Measurements from ENCODE around the gene FSTL5.

- TF ChIP-seq, protein P1, sequence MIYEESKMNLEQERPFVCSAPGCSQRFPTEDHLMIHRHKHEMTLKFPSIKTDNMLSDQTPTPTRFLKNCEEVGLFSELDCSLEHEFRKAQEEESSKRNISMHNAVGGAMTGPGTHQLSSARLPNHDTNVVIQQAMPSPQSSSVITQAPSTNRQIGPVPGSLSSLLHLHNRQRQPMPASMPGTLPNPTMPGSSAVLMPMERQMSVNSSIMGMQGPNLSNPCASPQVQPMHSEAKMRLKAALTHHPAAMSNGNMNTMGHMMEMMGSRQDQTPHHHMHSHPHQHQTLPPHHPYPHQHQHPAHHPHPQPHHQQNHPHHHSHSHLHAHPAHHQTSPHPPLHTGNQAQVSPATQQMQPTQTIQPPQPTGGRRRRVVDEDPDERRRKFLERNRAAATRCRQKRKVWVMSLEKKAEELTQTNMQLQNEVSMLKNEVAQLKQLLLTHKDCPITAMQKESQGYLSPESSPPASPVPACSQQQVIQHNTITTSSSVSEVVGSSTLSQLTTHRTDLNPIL (CRISPR knock-in tag; IDR thresholded peaks at IDR 0.05; ENCODE audit: low read depth), result no peak
- TF ChIP-seq ZFP30 (CRISPR knock-in tag; IDR thresholded peaks at IDR 0.05) (no peak), PATZ1 (CRISPR knock-in tag; IDR thresholded peaks at IDR 0.05; ENCODE audit: borderline replicate concordance) (no peak), TOX (CRISPR knock-in tag; IDR thresholded peaks at IDR 0.05; ENCODE audit: borderline replicate concordance) (no peak), ZNF70 (CRISPR knock-in tag; IDR thresholded peaks at IDR 0.05) (no peak), ZFP3 (CRISPR knock-in tag; IDR thresholded peaks at IDR 0.05) (no peak), ZNF565 (CRISPR knock-in tag; conservative IDR thresholded peaks at IDR 0.05; ENCODE audit: low read depth) (no peak), OSR1 (CRISPR knock-in tag; IDR thresholded peaks at IDR 0.05) (no peak)
- TF ChIP-seq, protein P2, sequence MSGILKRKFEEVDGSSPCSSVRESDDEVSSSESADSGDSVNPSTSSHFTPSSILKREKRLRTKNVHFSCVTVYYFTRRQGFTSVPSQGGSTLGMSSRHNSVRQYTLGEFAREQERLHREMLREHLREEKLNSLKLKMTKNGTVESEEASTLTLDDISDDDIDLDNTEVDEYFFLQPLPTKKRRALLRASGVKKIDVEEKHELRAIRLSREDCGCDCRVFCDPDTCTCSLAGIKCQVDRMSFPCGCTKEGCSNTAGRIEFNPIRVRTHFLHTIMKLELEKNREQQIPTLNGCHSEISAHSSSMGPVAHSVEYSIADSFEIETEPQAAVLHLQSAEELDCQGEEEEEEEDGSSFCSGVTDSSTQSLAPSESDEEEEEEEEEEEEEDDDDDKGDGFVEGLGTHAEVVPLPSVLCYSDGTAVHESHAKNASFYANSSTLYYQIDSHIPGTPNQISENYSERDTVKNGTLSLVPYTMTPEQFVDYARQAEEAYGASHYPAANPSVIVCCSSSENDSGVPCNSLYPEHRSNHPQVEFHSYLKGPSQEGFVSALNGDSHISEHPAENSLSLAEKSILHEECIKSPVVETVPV (CRISPR knock-in tag; IDR thresholded peaks at IDR 0.05), result no peak
- TF ChIP-seq, protein P3, sequence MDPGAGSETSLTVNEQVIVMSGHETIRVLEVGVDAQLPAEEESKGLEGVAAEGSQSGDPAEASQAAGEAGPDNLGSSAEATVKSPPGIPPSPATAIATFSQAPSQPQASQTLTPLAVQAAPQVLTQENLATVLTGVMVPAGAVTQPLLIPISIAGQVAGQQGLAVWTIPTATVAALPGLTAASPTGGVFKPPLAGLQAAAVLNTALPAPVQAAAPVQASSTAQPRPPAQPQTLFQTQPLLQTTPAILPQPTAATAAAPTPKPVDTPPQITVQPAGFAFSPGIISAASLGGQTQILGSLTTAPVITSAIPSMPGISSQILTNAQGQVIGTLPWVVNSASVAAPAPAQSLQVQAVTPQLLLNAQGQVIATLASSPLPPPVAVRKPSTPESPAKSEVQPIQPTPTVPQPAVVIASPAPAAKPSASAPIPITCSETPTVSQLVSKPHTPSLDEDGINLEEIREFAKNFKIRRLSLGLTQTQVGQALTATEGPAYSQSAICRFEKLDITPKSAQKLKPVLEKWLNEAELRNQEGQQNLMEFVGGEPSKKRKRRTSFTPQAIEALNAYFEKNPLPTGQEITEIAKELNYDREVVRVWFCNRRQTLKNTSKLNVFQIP (CRISPR knock-in tag; IDR thresholded peaks at IDR 0.05; ENCODE audit: borderline replicate concordance, low read depth), result no peak
These were observed 715.1 kb downstream of the FSTL5 start for GRCh38 chr4:161448550-161449180.

Measured in SK-N-SH treated with all-trans-retinoic acid at 6 μM for 48 hours (cell line).